ENCODE measurements around the gene PPP2R5D. TPM values are rescaled to one million over a fixed set of nuclear protein-coding genes. Genes with fewer than 3 reads are reported as not detected.

PPP2R5D gene
- total RNA-seq, 2 donors from 2014 or later, result 57.5 to 59.1 TPM

DNA sequence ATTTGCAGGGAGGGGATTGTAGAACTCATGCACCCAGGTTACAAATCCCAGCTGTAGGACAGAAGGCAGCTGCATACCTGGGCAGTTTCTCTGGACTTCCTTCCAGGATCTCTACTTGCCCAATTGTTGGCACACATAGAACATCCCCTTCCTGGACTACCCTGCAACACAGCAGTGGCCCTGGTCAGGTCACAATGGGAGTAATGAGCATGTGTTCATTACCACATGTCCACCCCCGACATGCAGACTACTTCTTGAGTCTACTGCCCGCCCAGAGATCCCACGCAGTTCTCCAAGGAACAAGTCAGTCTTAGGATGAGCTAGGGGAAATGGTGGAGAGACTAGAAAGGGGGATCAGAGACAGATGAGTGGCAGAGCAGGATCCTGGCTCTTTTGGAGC is 10.4 kb upstream of the PPP2R5D start:
- Mint-ChIP-seq H3K9me3 (no peaks in the 10 kb centered on the region), H3K27me3 (ENCODE audit: insufficient read depth) (no peaks in the 10 kb centered on the region), H3K4me3 (no peak overlapping the region), H3K27ac (no peak overlapping the region), H3K4me1 (peaks cover 9% of the 10 kb centered on the region), H3K36me3 (ENCODE audit: low read depth) (peaks cover 11% of the 10 kb centered on the region)
- TF ChIP-seq, protein P1, sequence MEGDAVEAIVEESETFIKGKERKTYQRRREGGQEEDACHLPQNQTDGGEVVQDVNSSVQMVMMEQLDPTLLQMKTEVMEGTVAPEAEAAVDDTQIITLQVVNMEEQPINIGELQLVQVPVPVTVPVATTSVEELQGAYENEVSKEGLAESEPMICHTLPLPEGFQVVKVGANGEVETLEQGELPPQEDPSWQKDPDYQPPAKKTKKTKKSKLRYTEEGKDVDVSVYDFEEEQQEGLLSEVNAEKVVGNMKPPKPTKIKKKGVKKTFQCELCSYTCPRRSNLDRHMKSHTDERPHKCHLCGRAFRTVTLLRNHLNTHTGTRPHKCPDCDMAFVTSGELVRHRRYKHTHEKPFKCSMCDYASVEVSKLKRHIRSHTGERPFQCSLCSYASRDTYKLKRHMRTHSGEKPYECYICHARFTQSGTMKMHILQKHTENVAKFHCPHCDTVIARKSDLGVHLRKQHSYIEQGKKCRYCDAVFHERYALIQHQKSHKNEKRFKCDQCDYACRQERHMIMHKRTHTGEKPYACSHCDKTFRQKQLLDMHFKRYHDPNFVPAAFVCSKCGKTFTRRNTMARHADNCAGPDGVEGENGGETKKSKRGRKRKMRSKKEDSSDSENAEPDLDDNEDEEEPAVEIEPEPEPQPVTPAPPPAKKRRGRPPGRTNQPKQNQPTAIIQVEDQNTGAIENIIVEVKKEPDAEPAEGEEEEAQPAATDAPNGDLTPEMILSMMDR (conservative IDR thresholded peaks at IDR 0.05), result no peak
- Histone ChIP-seq H3K27ac (ENCODE audit: low read depth, low read length) (no peak overlapping the region), H3K27me3 (ENCODE audit: control insufficient read depth, insufficient read depth, low read length, poor library complexity, severe bottlenecking) (no peaks in the 10 kb centered on the region), H3K4me3 (ENCODE audit: low read length) (no peak overlapping the region), H3K9me3 (ENCODE audit: control insufficient read depth, low read length) (no peaks in the 10 kb centered on the region), H3K36me3 (ENCODE audit: control insufficient read depth, insufficient read depth, low read length) (peaks cover 4% of the 10 kb centered on the region), H3K4me1 (ENCODE audit: control insufficient read depth, insufficient read depth, low read length) (no peaks in the 10 kb centered on the region), H3K9ac (ENCODE audit: extremely low read depth, low read length, poor library complexity, severe bottlenecking) (no peak overlapping the region)
- no peak for DNase-seq
- WGBS, 2 experiments (ENCODE audit: insufficient coverage in 1 of 2, insufficient read length in 1 of 2), result 80 to 93% methylated on average over 3 of the region's 3 CpGs

DNA sequence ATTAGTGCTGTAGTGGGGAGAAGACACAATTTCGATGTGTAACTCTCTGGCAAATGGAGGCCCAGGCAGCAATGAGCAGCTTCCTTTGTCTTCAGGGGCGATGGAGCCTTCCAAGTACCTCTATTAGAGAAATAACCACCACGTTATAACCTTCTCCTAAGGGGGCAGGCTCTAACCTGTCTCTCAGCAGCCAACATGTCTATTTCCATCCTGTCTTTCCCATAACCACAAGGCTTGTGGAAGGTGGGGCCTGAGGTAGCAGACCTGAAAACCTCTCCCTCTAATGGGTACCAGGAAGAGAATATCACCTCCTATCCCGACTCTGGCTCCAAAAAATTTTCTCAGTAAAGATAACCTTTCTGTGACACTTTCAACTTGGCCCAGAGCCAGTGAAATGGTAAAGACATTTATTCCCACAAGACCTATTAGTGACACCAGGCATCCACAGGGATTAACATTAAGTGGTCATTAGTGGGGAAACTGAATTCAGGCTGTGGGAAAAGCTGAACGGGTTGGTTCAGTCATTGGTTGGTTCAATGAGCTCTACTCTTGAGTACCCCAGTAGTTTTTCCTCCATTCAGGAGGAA is 9.4 kb upstream of the PPP2R5D start:
- H3K9me3 Mint-ChIP-seq, result no peaks in the 10 kb centered on the region
- no peaks in the 10 kb centered on the region for H3K27me3 Mint-ChIP-seq (ENCODE audit: insufficient read depth)
- Histone ChIP-seq H3K27ac (ENCODE audit: low read depth, low read length) (no peak overlapping the region), H3K9me3 (ENCODE audit: control insufficient read depth, low read length) (no peaks in the 10 kb centered on the region), H3K36me3 (ENCODE audit: control insufficient read depth, insufficient read depth, low read length) (peaks cover 4% of the 10 kb centered on the region), H3K4me1 (ENCODE audit: control insufficient read depth, insufficient read depth, low read length) (no peaks in the 10 kb centered on the region), H3K27me3 (ENCODE audit: control insufficient read depth, insufficient read depth, low read length, poor library complexity, severe bottlenecking) (no peaks in the 10 kb centered on the region), H3K4me3 (ENCODE audit: low read length) (no peak overlapping the region), H3K9ac (ENCODE audit: extremely low read depth, low read length, poor library complexity, severe bottlenecking) (no peak overlapping the region)
- 97% methylated on average over 3 to 5 of the region's 5 CpGs for WGBS, 2 experiments (ENCODE audit: insufficient coverage in 1 of 2, insufficient read length in 1 of 2)
- H3K36me3 Mint-ChIP-seq (ENCODE audit: low read depth), result peaks cover 11% of the 10 kb centered on the region
- H3K4me3 Mint-ChIP-seq, result no peak overlapping the region
- no peak for DNase-seq
- TF ChIP-seq, protein P1 (conservative IDR thresholded peaks at IDR 0.05), result no peak
- H3K27ac Mint-ChIP-seq, result no peak overlapping the region
- peaks cover 17% of the 10 kb centered on the region for H3K4me1 Mint-ChIP-seq

DNA sequence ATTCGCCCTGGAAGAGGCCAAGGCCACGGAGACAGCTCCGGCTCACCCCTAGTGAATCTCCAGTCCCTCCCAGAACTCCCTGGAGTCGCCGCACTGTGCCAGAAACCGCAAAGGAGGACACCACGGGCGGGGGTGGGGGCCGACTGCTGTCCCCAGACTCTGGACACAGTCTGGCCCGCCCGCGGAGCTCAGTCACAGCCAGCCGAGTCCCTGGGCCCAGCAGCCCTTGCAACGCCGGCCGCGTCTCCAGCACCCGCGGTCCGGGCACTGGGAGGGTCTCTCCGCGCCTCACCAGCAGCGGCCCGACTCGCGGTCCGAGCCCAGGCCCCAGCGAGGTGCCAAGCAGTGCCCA is 5.9 kb upstream of the PPP2R5D start:
- H3K9ac ChIP-seq (ENCODE audit: extremely low read depth, low read length, poor library complexity, severe bottlenecking), result peak overlapping the region; percentile 23
- peak overlapping the region; percentile 79 for H3K27ac Mint-ChIP-seq
- H3K4me1 ChIP-seq (ENCODE audit: control insufficient read depth, insufficient read depth, low read length), result no peaks in the 10 kb centered on the region
- WGBS, 2 experiments (ENCODE audit: insufficient coverage in 1 of 2, insufficient read length in 1 of 2), result 2 to 5% methylated on average over 11 to 28 of the region's 28 CpGs
- H3K27me3 Mint-ChIP-seq (ENCODE audit: insufficient read depth), result no peaks in the 10 kb centered on the region
- DNase-seq, result peak; percentile 79
- H3K27ac ChIP-seq (ENCODE audit: low read depth, low read length), result no peak overlapping the region
- H3K4me3 ChIP-seq (ENCODE audit: low read length), result peak overlapping the region; percentile 83
- no peaks in the 10 kb centered on the region for H3K9me3 ChIP-seq (ENCODE audit: control insufficient read depth, low read length)
- peaks cover 14% of the 10 kb centered on the region for H3K4me1 Mint-ChIP-seq
- peaks cover 11% of the 10 kb centered on the region for H3K36me3 Mint-ChIP-seq (ENCODE audit: low read depth)
- no peaks in the 10 kb centered on the region for H3K9me3 Mint-ChIP-seq
- peak overlapping the region; percentile 76 for H3K4me3 Mint-ChIP-seq
- TF ChIP-seq, protein P1 (conservative IDR thresholded peaks at IDR 0.05), result no peak
- H3K27me3 ChIP-seq (ENCODE audit: control insufficient read depth, insufficient read depth, low read length, poor library complexity, severe bottlenecking), result no peaks in the 10 kb centered on the region
- peaks cover 4% of the 10 kb centered on the region for H3K36me3 ChIP-seq (ENCODE audit: control insufficient read depth, insufficient read depth, low read length)

Measured in endodermal cell (in vitro differentiated cells).